Endothelial cell of umbilical vein (primary cell): ENCODE measurements around the gene COL20A1. TPM values are rescaled to one million over a fixed set of nuclear protein-coding genes. Genes with fewer than 3 reads are reported as not detected.

ENCODE experiments used
- BruUV-seq: library from RNA; stranded (reverse); fragments of 400-500 nt; replicated peaks from 2 replicates; lab custom pipeline; 2021; lab: Mats Ljungman, UMichigan
- CTCF ChIA-PET: fragments of 300-600, 350-600 bp; sonication (Branson Sonifier 250); formaldehyde crosslinking; loops from one replicate; lab custom pipeline; 2021; ENCODE audit warnings: antibody characterized with exemption, inconsistent platforms; lab: Charles Lee
- POLR2A ChIA-PET: fragments of 300-600, 350-600 bp; sonication (Branson Sonifier 250); formaldehyde crosslinking; loops from one replicate; lab custom pipeline; 2021; ENCODE audit warnings: antibody characterized with exemption, inconsistent platforms; lab: Charles Lee
- DNase-seq: peaks from one replicate; pipeline ENCODE4 v3.0.0-alpha.2; 2011; ENCODE audit warnings: low read depth, low spot score
- FAIRE-seq: peaks from 2 replicates; lab custom pipeline; 2011; peaks lifted over from hg19 to GRCh38; lab: Jason Lieb, UNC
- H2AFZ ChIP-seq: 2 replicates; pipeline ENCODE4 v1.6.0; 2012; ENCODE audit warnings: low read depth, low read length, control low read depth, inconsistent platforms
- H3K27ac ChIP-seq: 2 replicates; pipeline ENCODE4 v1.5.1; 2011; ENCODE audit warnings: low read depth, mild to moderate bottlenecking, control low read depth, low read length, moderate library complexity; ENCODE audit not compliant: insufficient read depth
- H3K27me3 ChIP-seq, 2 experiments: 2 replicates each; pipeline versions ENCODE4 v1.6.0 to v1.6.1; 2011; ENCODE audit warnings: low read length in 2 of 2, mixed read lengths in 1 of 2; ENCODE audit not compliant: control insufficient read depth in 2 of 2, insufficient read depth in 2 of 2
- H3K36me3 ChIP-seq, 2 experiments: 2 replicates in 1 of 2; 3 replicates in 1 of 2; pipeline ENCODE4 v1.5.1; 2011; ENCODE audit warnings: low read length in 2 of 2, mild to moderate bottlenecking in 1 of 2, moderate library complexity in 1 of 2; ENCODE audit not compliant: control insufficient read depth in 2 of 2, insufficient read depth in 2 of 2; ENCODE audit errors: extremely low read depth in 1 of 2
- H3K4me1 ChIP-seq: 3 replicates; pipeline ENCODE4 v1.5.1; 2011; ENCODE audit warnings: mild to moderate bottlenecking, low read length; ENCODE audit not compliant: control insufficient read depth, insufficient read depth; ENCODE audit errors: extremely low read depth
- H3K4me2 ChIP-seq: 2 replicates; pipeline ENCODE4 v1.6.1; 2011; ENCODE audit warnings: low read length, control low read depth, mixed read lengths; ENCODE audit not compliant: insufficient read depth
- H3K4me3 ChIP-seq, 3 experiments: fragments of 200-600 bp in 1 of 3; sonication (generic), shearing (Covaris generic) in 1 of 3; replicated peaks in 1 of 3; 2 replicates each; pipeline ENCODE4 v1.5.1; 2011 to 2016; ENCODE audit warnings: control low read depth in 3 of 3, low read length in 3 of 3, mild to moderate bottlenecking in 2 of 3, inconsistent platforms in 1 of 3, low read depth in 1 of 3, moderate library complexity in 1 of 3; ENCODE audit not compliant: insufficient read depth in 1 of 3
- H3K79me2 ChIP-seq: 2 replicates; pipeline ENCODE4 v1.6.0; 2012; ENCODE audit warnings: low read length, inconsistent platforms; ENCODE audit not compliant: control insufficient read depth, insufficient read depth
- H3K9ac ChIP-seq: replicated peaks from 2 replicates; pipeline ENCODE3; 2011; ENCODE audit warnings: low read length, control low read depth; ENCODE audit not compliant: insufficient read depth; ENCODE audit errors: extremely low read depth
- H3K9me1 ChIP-seq: replicated peaks from 3 replicates; pipeline ENCODE4 v1.6.0; 2011; ENCODE audit warnings: mild to moderate bottlenecking, low read length; ENCODE audit not compliant: control insufficient read depth, insufficient read depth; ENCODE audit errors: extremely low read depth
- H3K9me3 ChIP-seq: replicated peaks from 2 replicates; pipeline ENCODE4 v1.5.1; 2012; ENCODE audit warnings: low read length, inconsistent platforms; ENCODE audit not compliant: control insufficient read depth, insufficient read depth
- H4K20me1 ChIP-seq: replicated peaks from 2 replicates; pipeline ENCODE3; 2011; ENCODE audit warnings: mild to moderate bottlenecking, low read length; ENCODE audit not compliant: control insufficient read depth, insufficient read depth; ENCODE audit errors: extremely low read depth
- CTCF ChIP-seq, 2 donors: IDR thresholded peaks; 1 replicate in 1 of 2; 2 replicates in 1 of 2; pipeline ENCODE4 v1.5.1; 2011; ENCODE audit warnings: low read length in 2 of 2, mild to moderate bottlenecking in 2 of 2, moderate library complexity in 2 of 2, control low read depth in 1 of 2, inconsistent platforms in 1 of 2, low read depth in 1 of 2; ENCODE audit not compliant: insufficient read depth in 1 of 2; ENCODE audit errors: extremely low read depth in 1 of 2
- EZH2 ChIP-seq: IDR thresholded peaks from 2 replicates; pipeline ENCODE4 v1.6.1; 2012; ENCODE audit warnings: borderline replicate concordance, low read depth, mild to moderate bottlenecking, moderate library complexity, low read length, inconsistent platforms; ENCODE audit not compliant: severe bottlenecking
- FOS ChIP-seq: IDR thresholded peaks from 2 replicates; pipeline ENCODE4 v1.6.1; 2011; ENCODE audit warnings: mild to moderate bottlenecking, low read length, moderate library complexity, borderline replicate concordance; ENCODE audit not compliant: insufficient read depth
- GATA2 ChIP-seq: IDR thresholded peaks from 2 replicates; pipeline ENCODE4 v1.7.0; 2011; ENCODE audit warnings: low read depth, mild to moderate bottlenecking, moderate library complexity, mixed read lengths, low read length; ENCODE audit not compliant: insufficient read length, insufficient read depth
- JUN ChIP-seq: IDR thresholded peaks from 2 replicates; pipeline ENCODE4 v1.6.1; 2011; ENCODE audit warnings: borderline replicate concordance, low read depth; ENCODE audit not compliant: insufficient read length, insufficient read depth
- MYC ChIP-seq: IDR thresholded peaks from one replicate; pipeline ENCODE4 v1.6.1; 2011; ENCODE audit warnings: mild to moderate bottlenecking, low read depth, low read length
- POLR2A ChIP-seq: IDR thresholded peaks from 2 replicates; pipeline ENCODE4 v1.6.1; 2012; ENCODE audit warnings: low read depth, mild to moderate bottlenecking, control low read depth, low read length
- POLR2AphosphoS5 ChIP-seq: IDR thresholded peaks from 2 replicates; pipeline ENCODE4 v1.6.1; 2012; ENCODE audit warnings: low read depth, mild to moderate bottlenecking, control low read depth, low read length, moderate library complexity; ENCODE audit not compliant: insufficient read depth
- dilution Hi-C: fragments of 300-500 bp; cut with MboI; formaldehyde crosslinking; loops from one replicate; pipeline ENCODE4 v1.15.0; 2019; ENCODE audit warnings: low sequenced_read_pairs; ENCODE audit not compliant: extremely low pct_ligation_motif_present
- intact Hi-C: fragments of 100-400 bp; cut with micrococcal nuclease; formaldehyde crosslinking; loops from one replicate; pipeline ENCODE4 v1.10.0; 2022
- polyA plus RNA-seq, 4 experiments: library from polyadenylated mRNA; depleted of rRNA in 3 of 4; stranded (reverse) in 3 of 4; unstranded in 1 of 4; fragments of >200 nt; gene quantifications; 2 replicates each; pipeline versions ENCODE4 v1.2.1 to v1.2.3, GENCODE V29; 2011 to 2012; ENCODE audit warnings: missing spikeins in 1 of 4
- total RNA-seq: library from RNA; stranded (reverse); gene quantifications from 2 replicates; pipeline ENCODE4 v1.2.3, GENCODE V29; 2021
- TF ChIP-seq, protein P1 (sequence below): IDR thresholded peaks from 2 replicates; pipeline ENCODE4 v1.6.1; 2011; ENCODE audit not compliant: insufficient read depth, insufficient read length

COL20A1 gene
- total and polyA plus RNA-seq, 2 donors (not counting 3 experiments of a cell fraction or from before 2014, with no cell fraction given): not detected

DNA sequence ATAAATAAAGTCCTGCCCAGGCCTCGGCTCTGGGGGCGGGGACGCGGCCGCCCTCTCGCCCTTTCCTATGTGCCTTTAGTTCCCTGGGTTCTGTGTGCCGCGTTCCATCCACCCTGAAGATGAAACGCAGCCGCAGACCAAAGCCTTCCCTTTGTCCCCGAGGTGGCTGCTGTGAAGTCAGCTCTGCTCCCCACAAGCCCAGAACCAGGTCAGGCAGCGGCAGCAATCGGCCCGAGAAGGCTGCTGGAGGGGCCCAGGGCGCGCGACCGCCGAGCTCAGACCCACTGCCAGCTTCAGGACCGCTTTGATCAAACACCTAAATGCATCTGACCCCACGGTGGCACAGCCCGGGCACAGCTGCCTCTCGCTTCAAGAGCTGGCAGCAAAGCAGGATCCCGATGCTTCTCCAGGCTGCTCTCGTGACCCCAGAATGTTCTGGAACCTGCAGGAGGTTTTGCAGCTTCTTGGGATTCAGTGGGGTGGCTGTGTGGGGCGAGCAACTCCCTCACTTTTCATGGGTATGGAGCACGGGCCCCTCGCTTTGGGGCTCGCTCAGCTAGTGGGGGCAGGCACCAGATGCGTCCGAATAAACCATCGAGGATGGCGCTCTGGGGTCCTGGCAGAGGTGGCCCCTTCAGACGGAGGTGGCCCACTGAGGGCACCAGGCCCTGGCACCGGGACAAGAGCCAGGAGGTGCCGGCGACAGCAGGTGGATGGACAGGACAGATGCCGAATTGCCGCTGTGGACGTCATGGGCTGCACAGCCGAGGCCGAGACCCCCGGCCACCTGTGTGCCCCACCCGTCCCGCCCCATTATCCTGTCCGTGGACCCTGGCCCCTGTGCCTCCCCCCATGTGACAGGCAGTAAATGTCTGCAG lies 55.2 kb downstream of the COL20A1 start:
- no peak overlapping the region for H3K4me2 ChIP-seq
- no peak for TF ChIP-seq EZH2
- no peak for TF ChIP-seq CTCF (IDR thresholded peaks at IDR 0.05; ENCODE audit: extremely low read depth in 1 of 2, insufficient read depth in 1 of 2, low read depth in 1 of 2, low read length in 2 of 2)
- TF ChIP-seq JUN: no peak
- no peak for TF ChIP-seq GATA2
- no peak for TF ChIP-seq POLR2A
- no peak for TF ChIP-seq POLR2AphosphoS5
- TF ChIP-seq, protein P1, sequence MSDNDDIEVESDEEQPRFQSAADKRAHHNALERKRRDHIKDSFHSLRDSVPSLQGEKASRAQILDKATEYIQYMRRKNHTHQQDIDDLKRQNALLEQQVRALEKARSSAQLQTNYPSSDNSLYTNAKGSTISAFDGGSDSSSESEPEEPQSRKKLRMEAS: no peak
- no peak for TF ChIP-seq MYC
- no peak for TF ChIP-seq FOS
- H3K79me2 ChIP-seq: no peaks in the 10 kb centered on the region
- ChIA-PET CTCF (interaction anchor here (0.9 kb wide), 1 partner anchor 33 kb away, joined by 4 read pairs; no protein-coding TSS in a partner anchor), POLR2A (no interaction called here)
- H3K36me3 ChIP-seq: no peaks in the 10 kb centered on the region
- H3K4me3 ChIP-seq: no peak overlapping the region
- no peak for FAIRE-seq
- intact Hi-C loops (no loop called here), dilution Hi-C loops (no loop called here)
- no peak overlapping the region for H2AFZ ChIP-seq
- no TSS peak for BruUV-seq
- no peaks in the 10 kb centered on the region for H4K20me1 ChIP-seq
- H3K9ac ChIP-seq: no peak overlapping the region
- DNase-seq: no peak
- H3K27ac ChIP-seq: no peak overlapping the region
- no peaks in the 10 kb centered on the region for H3K27me3 ChIP-seq
- no peaks in the 10 kb centered on the region for H3K9me1 ChIP-seq
- H3K4me1 ChIP-seq: no peaks in the 10 kb centered on the region
- no peaks in the 10 kb centered on the region for H3K9me3 ChIP-seq
